Measurements from ENCODE around the gene SSR1.
"Not testable (repeated sequence)": the region's sequence is repeated elsewhere in the genome, so short reads cannot be mapped to it uniquely, and the experiment has no call there.

Gene SSR1

DNA sequence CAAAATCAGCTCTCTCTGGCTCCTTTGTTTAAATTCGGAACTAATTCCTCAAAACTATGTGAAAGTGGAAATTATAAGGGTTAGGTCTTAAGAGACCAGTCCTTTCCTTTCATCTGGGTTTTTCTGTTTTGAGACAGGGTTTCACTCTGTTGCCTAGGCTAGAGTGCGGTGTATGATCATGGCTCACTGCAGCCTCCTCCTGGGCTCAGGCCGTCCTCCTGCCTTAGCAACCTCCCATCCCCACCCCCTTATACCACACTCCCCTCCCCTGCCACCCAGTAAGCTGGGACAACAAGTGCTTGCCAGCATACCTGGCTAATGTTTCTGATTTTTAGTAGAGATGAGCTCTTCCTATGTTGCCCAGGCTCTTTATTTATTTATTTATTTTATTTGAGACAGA is 12.8 kb upstream of the SSR1 start:
- H3K27ac ChIP-seq = no peak overlapping the region
- no peak for TF ChIP-seq ZFX (IDR thresholded peaks at IDR 0.05; ENCODE audit: borderline replicate concordance)
- TF ChIP-seq, protein P1, sequence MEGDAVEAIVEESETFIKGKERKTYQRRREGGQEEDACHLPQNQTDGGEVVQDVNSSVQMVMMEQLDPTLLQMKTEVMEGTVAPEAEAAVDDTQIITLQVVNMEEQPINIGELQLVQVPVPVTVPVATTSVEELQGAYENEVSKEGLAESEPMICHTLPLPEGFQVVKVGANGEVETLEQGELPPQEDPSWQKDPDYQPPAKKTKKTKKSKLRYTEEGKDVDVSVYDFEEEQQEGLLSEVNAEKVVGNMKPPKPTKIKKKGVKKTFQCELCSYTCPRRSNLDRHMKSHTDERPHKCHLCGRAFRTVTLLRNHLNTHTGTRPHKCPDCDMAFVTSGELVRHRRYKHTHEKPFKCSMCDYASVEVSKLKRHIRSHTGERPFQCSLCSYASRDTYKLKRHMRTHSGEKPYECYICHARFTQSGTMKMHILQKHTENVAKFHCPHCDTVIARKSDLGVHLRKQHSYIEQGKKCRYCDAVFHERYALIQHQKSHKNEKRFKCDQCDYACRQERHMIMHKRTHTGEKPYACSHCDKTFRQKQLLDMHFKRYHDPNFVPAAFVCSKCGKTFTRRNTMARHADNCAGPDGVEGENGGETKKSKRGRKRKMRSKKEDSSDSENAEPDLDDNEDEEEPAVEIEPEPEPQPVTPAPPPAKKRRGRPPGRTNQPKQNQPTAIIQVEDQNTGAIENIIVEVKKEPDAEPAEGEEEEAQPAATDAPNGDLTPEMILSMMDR (IDR thresholded peaks at IDR 0.05) = no peak

DNA sequence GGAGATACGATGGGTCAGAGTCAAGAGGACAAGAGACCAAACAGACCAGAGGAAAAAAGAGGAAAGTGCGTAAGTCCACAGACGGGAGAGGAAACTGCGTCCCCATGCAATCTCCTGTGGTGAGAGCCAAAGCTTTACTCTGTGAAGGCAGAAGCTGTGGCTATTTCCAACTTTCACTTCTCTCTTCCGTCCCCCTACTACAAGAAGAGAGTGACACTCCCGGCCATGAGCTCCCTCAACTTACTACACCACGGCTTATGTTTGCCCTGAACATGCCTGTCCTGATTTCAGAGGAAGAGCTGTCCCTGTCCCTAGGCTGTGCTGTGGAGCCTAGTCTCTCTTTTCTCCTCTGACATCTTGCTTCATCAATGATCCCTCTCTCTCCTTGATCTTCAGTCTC is 11.5 kb upstream of the SSR1 start:
- H3K27ac ChIP-seq = no peak overlapping the region
- no peak for TF ChIP-seq ZFX (IDR thresholded peaks at IDR 0.05; ENCODE audit: borderline replicate concordance)
- TF ChIP-seq, protein P1 (IDR thresholded peaks at IDR 0.05) = no peak

DNA sequence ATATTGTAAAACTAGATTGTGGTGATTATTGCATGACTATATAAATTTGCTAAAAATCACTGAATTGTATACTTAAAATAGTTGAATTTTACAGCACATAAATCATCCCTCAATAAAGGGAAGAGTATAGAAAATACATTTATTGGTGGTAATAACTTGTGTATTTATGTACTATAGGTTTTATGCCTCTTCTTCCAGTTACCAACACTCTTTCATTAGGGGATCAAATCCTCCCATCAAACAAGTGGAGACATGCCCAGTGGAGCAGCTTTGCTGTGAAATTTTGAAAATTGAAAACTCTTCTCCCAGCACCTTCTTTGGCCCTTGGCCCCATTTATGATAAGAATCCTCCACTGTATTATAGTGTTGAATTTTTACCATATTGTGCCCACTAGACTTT is 10.1 kb upstream of the SSR1 start:
- TF ChIP-seq ZFX (IDR thresholded peaks at IDR 0.05; ENCODE audit: borderline replicate concordance) = no peak
- TF ChIP-seq, protein P1 (IDR thresholded peaks at IDR 0.05) = no peak

DNA sequence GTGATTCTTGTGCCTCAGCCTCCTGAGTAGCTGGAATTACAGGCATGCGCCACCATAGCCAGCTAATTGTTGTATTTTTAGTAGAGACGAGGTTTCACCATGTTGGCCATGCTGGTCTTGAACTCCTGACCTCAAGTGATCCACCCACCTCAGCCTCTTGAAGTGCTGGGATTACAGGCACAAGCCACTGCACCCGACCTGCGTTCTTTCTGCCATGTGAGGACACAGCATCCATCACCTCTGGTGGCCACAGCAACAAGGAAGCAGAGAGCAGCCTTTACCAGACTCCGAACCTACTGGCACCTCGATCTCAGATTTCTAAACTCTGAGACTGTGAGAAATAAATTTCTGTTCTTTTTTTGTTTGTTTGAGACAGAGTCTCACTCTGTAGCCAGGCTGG is 8.9 kb upstream of the SSR1 start:
- not testable (repeated sequence) for H3K27ac ChIP-seq

More for the DNA sequence above, 10.1 kb upstream of the SSR1 start:
- no peak overlapping the region for H3K27ac ChIP-seq

DNA sequence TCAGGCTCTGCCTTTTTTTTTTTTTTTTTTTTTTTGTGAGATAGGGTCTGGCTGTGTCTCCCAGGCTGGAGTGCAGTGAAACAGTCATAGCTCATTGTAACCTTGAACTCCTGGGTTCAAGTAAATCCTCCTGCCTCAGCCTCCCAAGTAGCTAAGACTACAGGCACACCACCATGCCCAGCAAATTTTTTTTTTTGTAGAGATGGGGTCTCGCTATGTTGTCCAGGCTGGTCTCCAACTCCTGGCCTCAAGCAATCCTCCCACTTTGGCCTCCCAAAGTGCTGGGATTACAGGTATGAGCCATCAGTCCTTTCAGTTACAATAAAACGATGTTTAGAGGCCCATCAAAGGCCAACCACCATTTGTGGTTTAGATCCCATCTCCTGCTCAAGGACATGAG is 6.4 kb upstream of the SSR1 start:
- not testable (repeated sequence) for H3K27ac ChIP-seq

DNA sequence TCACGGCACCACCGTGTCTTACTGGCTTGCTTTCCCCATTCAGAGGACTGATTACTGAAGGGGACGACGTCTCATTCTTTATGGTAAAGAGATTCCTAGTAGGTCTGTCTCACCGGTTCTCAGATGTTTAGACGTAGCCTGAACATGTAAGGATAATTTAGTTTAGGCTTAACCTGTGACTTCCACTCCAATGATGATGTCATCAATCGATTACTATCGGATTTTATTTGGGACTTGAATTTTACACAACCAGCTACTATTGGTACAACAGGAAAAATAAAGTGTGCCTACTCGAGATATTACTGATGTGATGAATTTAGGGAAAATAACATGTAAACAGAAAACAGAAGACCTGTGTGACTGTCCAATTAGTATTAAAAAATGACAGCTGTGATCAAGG is 4.5 kb upstream of the SSR1 start:
- H3K27ac ChIP-seq = no peak overlapping the region
- no peak for TF ChIP-seq ZFX (IDR thresholded peaks at IDR 0.05; ENCODE audit: borderline replicate concordance)
- TF ChIP-seq, protein P1 (IDR thresholded peaks at IDR 0.05) = no peak

DNA sequence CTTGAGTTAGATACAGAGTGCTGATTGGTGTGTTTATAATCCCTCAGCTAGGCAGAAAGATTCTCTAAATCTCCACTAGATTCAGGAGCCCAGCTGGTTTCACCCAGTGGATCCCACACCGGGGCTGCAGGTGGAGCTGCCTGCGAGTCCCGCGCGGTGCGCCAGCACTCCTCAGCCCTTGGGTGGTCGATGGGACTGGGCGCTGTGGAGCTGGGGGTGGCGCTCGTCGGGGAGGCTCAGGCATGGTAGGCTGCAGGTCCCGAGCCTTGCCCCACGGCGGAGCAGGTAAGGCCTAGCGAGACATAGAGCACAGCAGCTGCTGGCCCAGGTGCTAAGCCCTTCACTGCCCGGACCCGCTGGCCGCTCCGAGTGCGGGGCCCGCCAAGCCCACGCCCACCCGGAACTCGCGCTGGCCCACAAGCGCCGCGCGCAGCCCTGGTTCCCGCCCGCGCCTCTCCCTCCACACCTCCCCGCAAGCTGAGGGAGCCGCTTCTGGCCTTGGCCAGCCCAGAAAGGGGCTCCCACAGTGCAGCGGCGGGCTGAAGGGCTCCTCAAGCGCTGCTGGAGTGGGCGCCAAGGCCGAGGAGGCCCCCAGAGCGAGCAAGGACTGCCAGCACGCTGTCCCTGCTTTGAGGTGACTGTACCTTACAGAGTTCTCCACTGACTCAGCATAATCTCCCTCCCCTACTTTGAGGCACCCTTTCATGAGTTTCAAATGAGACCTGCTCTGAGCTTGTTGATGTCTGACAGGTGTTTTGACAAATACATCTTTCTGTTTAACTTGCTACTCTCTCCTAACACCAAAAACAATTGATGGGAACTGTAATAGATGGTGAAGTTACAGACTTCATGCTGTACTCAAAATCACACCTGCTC is 3.9 kb upstream of the SSR1 start:
- no peak overlapping the region for H3K27ac ChIP-seq
- TF ChIP-seq, protein P1 (IDR thresholded peaks at IDR 0.05) = no peak
- TF ChIP-seq ZFX (IDR thresholded peaks at IDR 0.05; ENCODE audit: borderline replicate concordance) = no peak

DNA sequence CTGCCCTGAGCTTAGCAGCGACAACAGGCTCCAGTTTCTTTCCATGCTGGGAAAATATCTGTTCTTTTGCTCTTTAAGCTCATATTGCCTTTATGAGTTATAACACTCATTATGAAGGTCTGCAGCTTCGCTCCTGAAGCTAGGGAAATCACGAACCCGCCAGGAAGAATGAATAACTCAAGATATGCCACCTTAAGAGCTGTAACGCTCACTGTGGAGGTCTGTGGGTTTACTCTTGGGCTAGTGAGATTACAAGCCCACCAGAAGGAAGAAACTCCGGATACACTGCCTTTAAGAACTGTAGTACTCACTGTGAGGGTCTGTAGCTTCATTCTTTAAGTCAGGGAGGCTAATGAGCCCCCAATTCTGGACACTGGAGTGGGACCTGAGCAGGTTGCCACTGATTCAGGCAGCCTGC is 3.0 kb upstream of the SSR1 start:
- no peak for TF ChIP-seq ZFX (IDR thresholded peaks at IDR 0.05; ENCODE audit: borderline replicate concordance)
- TF ChIP-seq, protein P1 (IDR thresholded peaks at IDR 0.05) = no peak
- H3K27ac ChIP-seq = no peak overlapping the region

DNA sequence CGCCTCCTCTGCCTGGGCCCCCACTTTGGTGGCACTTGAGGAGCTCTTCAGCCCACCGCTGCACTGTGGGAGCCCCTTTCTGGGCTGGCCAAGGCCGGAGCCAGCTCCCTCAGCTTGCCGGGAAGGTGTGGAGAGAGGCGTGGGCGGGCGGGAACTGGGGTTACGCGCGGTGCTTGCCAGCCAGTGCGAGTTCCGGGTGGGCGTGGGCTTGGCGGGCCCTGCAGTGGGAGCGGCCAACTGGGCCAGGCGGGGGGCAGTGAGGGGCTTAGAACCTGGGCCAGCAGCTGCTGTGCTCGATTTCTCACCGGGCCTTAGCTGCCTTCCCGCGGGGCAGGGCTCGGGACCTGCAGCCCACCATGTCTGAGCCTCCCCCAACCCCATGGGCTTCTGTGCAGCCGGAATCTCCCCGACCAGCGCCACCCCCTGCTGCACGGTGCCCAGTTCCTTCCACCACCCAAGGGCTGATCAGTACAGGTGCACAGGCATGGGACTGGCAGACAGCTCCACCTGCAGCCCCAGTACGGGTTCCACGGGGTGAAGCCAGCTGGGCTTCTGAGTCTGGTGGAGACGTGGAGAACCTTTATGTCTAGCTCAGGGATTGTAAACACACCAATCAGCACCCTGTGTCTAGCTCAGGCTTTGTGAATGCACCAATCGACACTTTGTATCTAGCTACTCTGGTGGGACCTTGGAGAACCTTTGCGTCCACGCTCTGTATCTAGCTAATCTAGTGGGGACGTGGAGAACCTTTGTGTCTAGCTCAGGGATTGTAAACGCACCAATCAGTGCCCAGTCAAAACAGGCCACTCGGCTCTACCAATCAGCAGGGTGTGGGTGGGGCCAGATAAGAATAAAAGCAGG is 2.3 kb upstream of the SSR1 start:
- H3K27ac ChIP-seq = not testable (repeated sequence)

Measured in 22Rv1 (cell line).